GM19455 (cell line): Measurements from ENCODE around the gene MDK.
"Not testable (repeated sequence)": the region's sequence is repeated elsewhere in the genome, so short reads cannot be mapped to it uniquely, and the experiment has no call there.

Experiments used
- ATAC-seq: cut with Tn5 transposase; IDR thresholded peaks from one replicate; pipeline ENCODE4 v1.9.1; 2021; ENCODE audit not compliant: unreplicated experiment

MDK gene

DNA sequence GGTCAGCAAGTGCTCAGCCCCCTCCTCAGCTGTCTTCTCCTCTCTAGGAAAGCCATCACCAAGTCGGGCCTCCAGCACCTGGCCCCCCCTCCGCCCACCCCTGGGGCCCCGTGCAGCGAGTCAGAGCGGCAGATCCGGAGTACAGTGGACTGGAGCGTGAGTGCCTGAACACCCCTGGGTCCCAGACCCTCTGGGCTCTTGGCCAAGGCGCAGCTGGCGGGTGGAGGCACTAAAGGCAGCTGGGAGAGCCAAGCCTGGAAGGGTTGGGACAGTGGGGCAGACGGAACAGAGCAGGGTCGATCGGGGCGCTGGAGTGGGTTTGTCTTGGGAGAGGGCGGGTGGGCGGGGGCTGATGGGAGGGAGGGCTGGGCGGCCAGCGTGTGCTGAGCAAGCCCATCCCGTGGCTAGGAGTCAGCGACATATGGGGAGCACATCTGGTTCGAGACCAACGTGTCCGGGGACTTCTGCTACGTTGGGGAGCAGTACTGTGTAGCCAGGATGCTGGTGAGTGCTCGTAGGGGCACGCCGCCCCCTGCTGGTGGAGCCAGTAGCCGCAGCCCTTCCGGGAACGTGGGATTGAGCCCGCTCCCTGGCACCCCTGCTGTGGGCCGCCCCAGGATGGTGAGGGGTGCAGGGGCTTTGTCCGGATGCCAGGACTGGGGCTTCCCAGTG lies 14.1 kb upstream of the MDK start:
- no peak for ATAC-seq

DNA sequence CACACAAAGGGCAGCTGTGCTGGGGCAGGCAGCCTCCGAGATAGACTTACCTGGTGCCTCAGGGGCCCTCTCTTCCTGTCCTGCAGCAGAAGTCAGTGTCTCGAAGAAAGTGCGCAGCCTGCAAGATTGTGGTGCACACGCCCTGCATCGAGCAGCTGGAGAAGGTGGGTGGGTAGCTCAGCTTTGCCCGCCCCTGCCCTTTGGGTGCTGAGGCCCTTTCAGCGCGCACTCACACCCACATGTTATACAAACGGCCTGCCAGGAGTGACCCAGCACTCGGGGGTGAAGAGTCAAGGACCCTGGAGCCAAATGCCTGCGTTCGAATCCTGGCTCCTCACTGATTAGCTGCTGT lies 13.6 kb upstream of the MDK start:
- ATAC-seq, result no peak

DNA sequence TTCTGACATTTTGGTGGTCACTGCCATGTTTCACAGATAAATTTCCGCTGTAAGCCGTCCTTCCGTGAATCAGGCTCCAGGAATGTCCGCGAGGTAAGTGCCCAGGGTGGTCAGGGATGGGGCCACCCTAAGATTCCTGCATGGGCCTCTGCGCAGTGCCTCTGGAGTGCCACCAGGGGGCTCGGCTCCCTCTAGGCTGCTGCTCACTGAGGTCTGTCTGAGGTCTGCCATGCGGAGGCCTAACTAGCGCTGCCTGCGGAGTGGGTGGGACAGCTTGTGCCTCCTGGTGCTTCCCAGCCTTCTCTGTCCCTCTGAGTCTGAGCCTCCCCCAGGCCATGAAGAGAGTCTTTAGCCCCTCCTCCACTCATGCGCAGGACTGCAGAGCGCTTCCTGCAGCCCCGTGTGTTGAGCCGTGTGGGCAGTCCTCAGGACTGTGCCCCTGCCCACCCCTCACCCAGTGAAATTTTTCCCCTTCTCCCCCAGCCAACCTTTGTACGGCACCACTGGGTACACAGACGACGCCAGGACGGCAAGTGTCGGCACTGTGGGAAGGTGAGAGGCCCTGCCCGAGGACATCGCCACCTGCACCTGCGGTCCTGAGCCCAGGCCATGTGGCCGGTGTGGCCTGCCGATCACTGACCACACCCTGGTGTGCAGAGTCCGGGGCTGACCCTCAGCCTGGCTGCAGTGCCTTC lies 11.9 kb upstream of the MDK start:
- ATAC-seq, result no peak

DNA sequence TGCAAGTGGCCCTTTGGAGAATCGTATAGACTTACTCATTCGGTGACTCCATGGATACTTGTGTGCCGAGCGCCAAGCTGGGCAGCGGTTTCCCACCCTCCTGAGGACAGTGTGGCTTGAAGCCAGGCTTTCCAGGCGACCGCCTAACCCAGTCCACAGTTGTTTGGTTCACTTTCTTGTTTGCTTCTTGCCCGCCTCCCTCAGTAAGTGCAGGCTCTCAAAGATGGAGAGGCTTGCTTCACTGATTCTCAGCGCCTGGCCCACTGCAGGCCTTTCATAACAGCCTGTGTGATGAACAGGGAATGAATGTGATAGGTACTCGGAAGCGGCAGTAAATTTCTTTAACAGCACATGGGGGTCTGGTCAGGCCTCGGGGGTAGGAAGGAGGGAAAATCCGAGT lies 11.2 kb upstream of the MDK start:
- ATAC-seq, result no peak

DNA sequence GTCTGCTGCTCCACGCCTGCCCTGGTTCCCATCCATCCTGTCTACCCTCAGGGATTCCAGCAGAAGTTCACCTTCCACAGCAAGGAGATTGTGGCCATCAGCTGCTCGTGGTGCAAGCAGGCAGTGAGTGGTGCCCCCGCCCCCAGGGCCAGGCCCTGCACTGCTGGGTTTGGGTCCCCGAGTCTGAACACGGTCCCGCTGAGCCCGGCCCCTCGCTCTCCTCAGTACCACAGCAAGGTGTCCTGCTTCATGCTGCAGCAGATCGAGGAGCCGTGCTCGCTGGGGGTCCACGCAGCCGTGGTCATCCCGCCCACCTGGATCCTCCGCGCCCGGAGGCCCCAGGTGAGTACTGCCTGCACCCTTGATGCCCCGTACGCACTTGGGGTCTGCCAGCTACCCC lies 10.2 kb upstream of the MDK start:
- ATAC-seq, result not testable (repeated sequence)

DNA sequence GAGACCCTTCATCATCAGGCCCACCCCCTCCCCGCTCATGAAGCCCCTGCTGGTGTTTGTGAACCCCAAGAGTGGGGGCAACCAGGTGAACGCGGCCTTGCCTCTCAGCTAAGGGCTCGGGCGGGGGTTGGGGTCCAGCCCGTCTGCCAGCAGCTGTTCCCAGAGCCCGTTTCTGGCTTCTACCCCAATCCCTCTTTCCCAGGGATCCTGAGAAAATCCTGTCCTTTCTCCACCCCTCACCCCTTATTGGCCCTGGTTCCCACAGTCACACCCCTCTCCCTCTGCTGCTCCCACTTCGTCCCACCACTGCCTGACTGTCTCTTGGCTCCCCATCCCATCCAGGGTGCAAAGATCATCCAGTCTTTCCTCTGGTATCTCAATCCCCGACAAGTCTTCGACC lies 9.4 kb upstream of the MDK start:
- no peak for ATAC-seq

DNA sequence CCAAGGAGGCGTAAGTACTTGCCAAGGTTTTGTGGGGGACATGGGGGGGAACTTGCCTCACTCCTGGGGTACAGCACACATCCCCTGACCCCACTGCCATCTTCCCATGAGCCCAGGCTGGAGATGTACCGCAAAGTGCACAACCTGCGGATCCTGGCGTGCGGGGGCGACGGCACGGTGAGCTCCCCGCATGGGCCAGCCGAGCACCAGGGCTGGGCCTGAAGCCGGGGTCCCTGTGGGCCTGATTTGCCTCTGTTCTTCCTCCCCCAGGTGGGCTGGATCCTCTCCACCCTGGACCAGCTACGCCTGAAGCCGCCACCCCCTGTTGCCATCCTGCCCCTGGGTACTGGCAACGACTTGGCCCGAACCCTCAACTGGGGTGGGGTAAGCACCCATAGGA lies 9.0 kb upstream of the MDK start:
- ATAC-seq, result not testable (repeated sequence)

DNA sequence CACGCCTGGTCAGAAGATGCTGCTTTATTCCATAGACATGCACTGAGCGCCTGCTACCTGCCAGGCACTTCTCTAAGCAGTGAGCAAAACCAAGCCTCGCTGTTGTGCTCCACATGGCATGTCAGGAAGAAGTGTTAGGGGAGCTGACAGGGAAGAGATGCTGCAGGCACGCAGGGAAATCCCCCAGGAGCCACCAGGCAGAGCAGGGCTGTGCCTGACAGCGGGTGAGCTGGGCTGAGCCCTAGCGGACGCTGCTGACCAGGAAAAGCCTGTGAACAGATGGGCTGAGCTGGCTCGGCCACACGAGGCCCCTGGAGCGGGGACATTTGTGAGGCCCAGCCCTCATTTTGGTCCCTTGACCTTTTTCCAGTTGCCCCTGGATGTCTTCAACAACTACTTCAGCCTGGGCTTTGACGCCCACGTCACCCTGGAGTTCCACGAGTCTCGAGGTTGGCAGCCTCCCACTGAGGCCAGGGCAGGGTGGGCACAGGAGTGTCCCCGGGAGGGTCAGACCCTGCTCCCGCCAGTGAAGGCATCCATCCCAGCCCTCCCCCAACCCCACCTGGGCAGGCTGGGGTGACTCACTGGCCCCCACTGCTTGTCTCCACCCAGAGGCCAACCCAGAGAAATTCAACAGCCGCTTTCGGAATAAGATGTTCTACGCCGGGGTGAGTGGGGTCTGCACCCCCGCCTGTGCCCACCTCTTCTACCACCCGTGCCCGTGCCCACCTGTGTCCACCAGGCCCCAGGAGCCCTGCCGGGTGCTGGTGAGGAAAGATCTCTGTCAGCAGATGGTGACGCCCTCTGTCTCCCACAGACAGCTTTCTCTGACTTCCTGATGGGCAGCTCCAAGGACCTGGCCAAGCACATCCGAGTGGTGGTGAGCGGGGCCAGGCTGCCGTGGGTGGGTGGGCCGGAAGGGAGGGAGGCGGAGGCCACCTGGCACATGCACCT lies 7.4 kb upstream of the MDK start:
- no peak for ATAC-seq

DNA sequence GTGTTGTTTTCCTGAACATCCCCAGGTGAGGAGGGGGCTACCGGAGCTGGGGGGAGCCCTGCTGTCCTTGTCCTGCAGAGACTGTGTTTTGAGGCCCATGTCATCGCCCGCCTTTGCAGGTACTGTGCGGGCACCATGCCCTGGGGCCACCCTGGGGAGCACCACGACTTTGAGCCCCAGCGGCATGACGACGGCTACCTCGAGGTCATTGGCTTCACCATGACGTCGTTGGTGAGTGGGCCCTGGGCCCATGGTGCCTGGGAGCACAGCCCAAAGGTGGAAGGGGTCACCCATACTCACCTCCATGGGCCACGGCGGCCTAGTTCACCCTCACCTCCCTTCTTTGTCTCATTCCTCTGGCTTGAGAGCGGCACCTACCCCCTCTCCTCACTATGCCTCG lies 6.7 kb upstream of the MDK start:
- no peak for ATAC-seq

DNA sequence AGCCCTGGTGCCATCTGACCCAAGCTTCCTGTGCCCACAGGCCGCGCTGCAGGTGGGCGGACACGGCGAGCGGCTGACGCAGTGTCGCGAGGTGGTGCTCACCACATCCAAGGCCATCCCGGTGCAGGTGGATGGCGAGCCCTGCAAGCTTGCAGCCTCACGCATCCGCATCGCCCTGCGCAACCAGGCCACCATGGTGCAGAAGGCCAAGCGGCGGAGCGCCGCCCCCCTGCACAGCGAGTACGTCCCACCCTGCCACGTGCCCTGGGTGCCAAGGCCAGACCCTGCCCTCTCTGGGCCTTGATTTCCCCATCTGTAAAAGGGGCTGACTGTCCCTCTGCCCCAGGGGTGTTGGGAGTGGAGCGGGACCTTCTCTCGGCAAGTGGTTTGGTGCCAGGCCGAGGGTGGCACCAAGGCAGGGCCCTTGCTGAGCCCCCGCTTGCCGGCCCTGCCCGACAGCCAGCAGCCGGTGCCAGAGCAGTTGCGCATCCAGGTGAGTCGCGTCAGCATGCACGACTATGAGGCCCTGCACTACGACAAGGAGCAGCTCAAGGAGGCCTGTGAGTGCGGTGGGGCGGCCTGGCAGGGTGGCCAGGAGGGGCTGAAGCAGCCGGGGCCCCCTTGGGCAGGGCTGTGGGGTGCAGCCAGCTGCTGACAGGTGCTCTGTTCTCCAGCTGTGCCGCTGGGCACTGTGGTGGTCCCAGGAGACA lies 5.9 kb upstream of the MDK start:
- no peak for ATAC-seq

DNA sequence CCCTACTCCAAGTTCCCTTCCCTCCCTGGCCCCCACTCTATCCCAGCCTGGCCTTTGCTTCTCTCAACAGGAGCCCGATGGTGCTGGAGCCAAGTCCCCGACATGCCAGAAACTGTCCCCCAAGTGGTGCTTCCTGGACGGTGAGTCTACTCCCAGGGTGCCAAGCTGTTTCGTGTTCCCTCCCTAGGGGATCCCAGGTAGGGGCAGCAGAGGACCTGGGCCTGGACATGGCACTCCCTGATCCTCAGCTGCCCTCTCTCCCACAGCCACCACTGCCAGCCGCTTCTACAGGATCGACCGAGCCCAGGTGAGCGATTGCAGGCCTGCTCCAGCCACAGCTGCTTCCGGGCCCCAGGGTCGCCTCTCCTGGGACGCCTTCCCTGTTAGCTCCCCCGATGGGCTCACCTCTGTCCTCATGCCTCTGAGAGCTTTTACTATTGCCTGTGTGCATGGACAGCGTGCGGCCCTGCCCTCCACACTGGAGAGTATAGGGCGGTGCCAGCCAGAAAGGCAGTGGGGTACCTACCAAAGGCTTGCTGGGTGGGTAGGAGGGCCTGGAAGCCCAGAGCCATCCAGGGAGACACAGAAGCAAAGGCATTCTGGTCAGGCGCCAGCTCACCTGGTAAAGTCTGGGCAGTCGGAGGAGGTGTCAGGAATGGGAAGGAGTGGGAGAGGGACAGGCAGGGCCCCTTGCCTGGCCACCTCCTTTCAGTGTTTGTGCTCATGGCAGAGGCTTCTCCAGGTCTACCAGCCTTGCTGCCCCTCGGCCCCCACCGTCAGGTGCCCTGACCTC lies 5.0 kb upstream of the MDK start:
- ATAC-seq, result no peak

DNA sequence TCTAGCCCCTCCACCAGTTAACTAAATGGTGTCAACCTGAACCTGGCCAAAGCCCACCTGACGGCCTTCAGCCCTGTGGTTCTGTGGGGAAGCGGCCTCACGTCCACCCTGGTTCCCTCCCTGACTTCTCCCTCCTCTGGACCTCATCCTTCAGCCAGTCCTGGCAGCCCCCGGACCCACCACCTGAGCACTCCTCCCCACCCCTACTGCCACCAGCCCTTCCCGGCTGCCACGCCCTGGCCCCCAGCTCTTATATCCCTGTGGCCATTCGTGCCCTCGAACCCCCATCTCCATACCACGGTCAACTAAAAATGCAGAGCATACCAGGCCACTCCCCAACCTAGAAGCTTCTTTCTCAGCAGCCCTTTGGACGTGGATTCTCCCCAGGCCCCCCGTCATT lies 4.2 kb upstream of the MDK start:
- ATAC-seq, result no peak

DNA sequence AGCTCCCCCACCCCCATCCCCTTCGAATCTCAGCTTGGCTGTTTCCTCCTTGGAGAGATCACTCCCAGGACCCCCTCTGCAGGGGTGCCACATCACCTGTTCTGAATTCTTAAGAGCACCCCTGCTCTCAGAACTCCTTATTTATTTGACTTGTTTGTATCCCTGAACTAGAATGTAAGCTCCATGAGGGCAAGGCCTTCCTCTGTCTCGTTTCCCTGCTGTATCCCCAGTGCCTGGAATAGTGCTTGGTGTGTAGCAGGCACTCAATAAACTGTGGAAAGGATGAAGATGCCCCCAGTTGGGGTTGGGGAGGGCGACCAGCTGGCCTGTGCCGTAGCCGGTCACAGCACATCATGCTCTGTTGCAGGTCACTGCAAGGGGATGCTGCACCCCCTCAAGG lies 3.6 kb upstream of the MDK start:
- ATAC-seq, result no peak

DNA sequence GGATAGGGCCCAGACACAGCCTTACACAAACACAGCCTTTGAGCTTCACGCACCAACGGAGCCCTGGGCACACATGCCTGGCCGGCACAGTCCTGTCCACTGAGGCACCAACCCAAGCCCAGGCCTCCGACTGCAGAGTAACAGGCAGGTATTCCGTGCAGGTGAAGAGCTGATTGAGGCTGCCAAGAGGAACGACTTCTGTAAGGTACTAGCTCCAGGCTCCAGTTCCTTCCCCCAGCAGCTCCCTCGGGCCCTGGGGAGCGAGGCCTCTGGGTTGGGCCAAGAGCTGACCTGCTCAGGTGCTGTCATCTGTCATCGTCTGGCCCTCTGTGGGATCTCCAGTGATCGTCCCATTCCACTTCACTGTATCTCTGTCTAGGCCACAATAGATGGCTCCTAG lies 3.2 kb upstream of the MDK start:
- ATAC-seq, result no peak

DNA sequence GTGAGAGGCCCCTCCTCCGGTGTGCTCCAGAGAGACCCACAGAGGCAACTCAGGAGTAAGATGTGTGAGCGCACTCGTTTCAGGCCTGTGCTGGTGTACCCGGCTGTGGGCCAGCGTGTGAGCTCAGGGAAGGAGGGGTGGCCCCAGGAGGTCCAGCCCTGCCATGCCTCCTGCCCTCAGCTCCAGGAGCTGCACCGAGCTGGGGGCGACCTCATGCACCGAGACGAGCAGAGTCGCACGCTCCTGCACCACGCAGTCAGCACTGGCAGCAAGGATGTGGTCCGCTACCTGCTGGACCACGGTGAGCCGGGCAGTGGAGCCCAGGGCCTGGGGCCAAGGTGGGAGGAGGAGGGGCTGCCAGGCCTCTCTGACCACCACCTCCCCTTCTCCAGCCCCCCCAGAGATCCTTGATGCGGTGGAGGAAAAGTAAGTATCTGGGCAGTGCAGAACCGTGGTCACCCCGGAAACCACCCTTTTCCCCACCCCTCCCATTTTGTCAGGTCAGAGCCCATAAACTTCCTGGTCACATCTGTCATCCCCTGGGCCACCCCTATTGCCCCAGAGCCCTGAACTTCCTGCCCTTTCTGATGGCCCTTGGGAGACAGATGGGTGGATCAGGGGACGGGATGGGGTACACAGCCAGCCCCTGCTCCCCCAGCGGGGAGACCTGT lies 2.5 kb upstream of the MDK start:
- no peak for ATAC-seq

DNA sequence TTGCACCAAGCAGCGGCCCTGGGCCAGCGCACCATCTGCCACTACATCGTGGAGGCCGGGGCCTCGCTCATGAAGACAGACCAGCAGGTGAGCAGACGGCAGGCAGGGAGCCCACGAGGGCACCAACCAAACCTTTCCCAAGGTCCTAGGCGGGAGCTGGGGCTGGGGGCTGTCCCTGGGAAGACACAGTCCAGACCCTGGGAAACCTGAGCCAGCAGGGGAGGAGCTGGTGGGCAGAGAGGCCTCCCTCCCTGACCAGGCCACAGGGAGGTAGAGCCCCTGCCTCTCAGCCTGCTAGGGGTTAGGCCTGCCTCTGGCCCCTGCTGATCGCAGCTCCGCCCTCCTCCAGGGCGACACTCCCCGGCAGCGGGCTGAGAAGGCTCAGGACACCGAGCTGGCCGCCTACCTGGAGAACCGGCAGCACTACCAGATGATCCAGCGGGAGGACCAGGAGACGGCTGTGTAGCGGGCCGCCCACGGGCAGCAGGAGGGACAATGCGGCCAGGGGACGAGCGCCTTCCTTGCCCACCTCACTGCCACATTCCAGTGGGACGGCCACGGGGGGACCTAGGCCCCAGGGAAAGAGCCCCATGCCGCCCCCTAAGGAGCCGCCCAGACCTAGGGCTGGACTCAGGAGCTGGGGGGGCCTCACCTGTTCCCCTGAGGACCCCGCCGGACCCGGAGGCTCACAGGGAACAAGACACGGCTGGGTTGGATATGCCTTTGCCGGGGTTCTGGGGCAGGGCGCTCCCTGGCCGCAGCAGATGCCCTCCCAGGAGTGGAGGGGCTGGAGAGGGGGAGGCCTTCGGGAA lies 1.8 kb upstream of the MDK start:
- ATAC-seq, result not testable (repeated sequence)

DNA sequence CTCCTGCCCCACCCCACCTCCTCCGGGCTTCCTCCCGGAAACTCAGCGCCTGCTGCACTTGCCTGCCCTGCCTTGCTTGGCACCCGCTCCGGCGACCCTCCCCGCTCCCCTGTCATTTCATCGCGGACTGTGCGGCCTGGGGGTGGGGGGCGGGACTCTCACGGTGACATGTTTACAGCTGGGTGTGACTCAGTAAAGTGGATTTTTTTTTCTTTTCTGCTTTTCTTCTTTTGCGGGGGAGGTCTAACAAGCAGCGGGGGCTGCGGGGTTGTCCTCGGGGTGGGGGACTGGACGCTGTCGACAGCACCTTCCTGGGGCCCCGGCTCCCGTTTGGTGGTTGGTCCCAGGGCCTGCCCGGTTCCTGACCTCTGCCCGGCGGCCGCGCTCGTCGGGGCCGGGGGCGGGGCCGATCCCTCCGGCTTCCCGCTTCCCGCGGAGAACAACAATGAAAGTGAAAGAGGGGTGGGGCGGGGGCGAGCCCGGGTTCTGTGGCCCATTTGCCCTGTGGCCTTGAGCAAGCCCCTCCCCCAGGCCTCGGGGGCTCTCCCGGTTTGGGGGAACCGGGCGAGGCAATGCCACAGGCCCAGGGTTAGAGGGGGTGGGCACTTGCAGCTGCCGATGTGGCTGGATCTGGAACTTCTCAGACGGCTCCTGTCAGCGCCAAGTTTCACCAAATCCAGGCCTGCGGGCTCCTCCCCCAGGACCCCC lies 975 bp upstream of the MDK start:
- ATAC-seq, result no peak

DNA sequence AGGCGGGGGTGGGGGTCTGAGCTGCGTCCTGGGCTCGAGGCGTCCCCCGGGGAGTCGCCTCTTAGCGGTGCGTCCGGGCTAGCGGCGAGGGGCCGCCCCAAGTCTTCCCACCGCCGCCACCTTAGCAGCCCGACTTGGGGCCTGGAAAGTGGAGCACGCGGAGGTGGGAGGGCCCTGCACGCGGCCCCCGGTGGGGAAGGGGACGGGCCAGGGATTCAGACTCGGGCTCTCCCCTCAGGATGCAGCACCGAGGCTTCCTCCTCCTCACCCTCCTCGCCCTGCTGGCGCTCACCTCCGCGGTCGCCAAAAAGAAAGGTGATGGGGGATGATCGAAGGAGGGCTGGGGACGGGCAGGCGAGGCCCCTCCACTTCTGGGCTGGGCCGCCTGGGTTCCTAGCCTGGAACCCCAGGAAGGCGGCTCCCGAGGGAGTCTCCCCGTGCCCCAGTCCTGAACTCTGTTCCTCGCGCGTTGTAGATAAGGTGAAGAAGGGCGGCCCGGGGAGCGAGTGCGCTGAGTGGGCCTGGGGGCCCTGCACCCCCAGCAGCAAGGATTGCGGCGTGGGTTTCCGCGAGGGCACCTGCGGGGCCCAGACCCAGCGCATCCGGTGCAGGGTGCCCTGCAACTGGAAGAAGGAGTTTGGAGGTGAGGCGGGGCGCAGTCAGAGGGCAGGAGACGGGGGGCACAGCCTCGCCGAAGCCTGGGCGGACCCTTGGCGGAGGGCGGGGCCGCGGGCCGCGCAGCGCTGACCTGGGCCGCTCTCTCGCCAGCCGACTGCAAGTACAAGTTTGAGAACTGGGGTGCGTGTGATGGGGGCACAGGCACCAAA lies 563 bp downstream of the MDK start:
- no peak for ATAC-seq
